Mesenchymal stem cell (in vitro differentiated cells and primary cell): ENCODE data around the gene RSRC2. TPM values are rescaled to one million over a fixed set of nuclear protein-coding genes. Genes with fewer than 3 reads are reported as not detected.
A peak's percentile ranks its signal among the peaks of the same experiment; 100 is the strongest.

Experiments
- DNase-seq: peaks from one replicate; pipeline ENCODE4 v3.0.0-alpha.2; 2013
- H2AFZ ChIP-seq: one replicate; pipeline ENCODE4 v1.6.1; 2013; ENCODE audit warnings: low read depth, mild to moderate bottlenecking, control low read depth, inconsistent platforms, low read length, moderate library complexity
- H2AK5ac ChIP-seq: 2 replicates; pipeline ENCODE4 v1.6.1; 2013; ENCODE audit warnings: low read length, moderate library complexity, mild to moderate bottlenecking, inconsistent platforms; ENCODE audit not compliant: severe bottlenecking
- H2BK120ac ChIP-seq: one replicate; pipeline ENCODE4 v1.6.1; 2013; ENCODE audit warnings: low read depth, mild to moderate bottlenecking, inconsistent platforms, low read length, moderate library complexity
- H2BK12ac ChIP-seq, 2 experiments: one replicate each; pipeline ENCODE4 v1.6.1; 2013; ENCODE audit warnings: inconsistent platforms in 2 of 2, low read length in 2 of 2, mild to moderate bottlenecking in 2 of 2, moderate library complexity in 2 of 2, control low read depth in 1 of 2
- H2BK15ac ChIP-seq: one replicate; pipeline ENCODE4 v1.6.1; 2013; ENCODE audit warnings: mild to moderate bottlenecking, low read depth, inconsistent platforms; ENCODE audit not compliant: poor library complexity, severe bottlenecking
- H2BK5ac ChIP-seq: 2 replicates; pipeline ENCODE4 v1.6.1; 2013; ENCODE audit warnings: low read depth, mild to moderate bottlenecking, low read length, control low read depth, inconsistent platforms; ENCODE audit not compliant: poor library complexity, severe bottlenecking
- H3K14ac ChIP-seq, 2 experiments: one replicate each; pipeline ENCODE4 v1.6.1; 2013; ENCODE audit warnings: inconsistent platforms in 2 of 2, low read length in 2 of 2, control low read depth in 1 of 2, mild to moderate bottlenecking in 1 of 2, moderate library complexity in 1 of 2
- H3K18ac ChIP-seq, 2 experiments: one replicate each; pipeline ENCODE4 v1.6.1; 2013; ENCODE audit warnings: inconsistent platforms in 2 of 2, low read length in 2 of 2, control low read depth in 1 of 2, low read depth in 1 of 2, mild to moderate bottlenecking in 1 of 2
- H3K23ac ChIP-seq, 2 experiments: one replicate each; pipeline ENCODE4 v1.6.1; 2013; ENCODE audit warnings: inconsistent platforms in 2 of 2, low read length in 2 of 2, mild to moderate bottlenecking in 2 of 2, moderate library complexity in 2 of 2, control low read depth in 1 of 2
- H3K27ac ChIP-seq: 2 replicates; pipeline ENCODE4 v1.5.1; 2013; ENCODE audit warnings: mild to moderate bottlenecking, moderate library complexity, low read length, control low read depth, inconsistent platforms; ENCODE audit not compliant: poor library complexity, severe bottlenecking
- H3K27me3 ChIP-seq, 2 experiments: 2 replicates each; pipeline versions ENCODE4 v1.6.1 to v1.7.0; 2013; ENCODE audit warnings: low read length in 2 of 2, mild to moderate bottlenecking in 2 of 2, moderate library complexity in 2 of 2, control low read depth in 1 of 2, inconsistent platforms in 1 of 2; ENCODE audit not compliant: control insufficient read depth in 1 of 2, insufficient read depth in 1 of 2
- H3K36me3 ChIP-seq, 2 experiments: 2 replicates each; pipeline versions ENCODE4 v1.6.1 to v1.7.0; 2013; ENCODE audit warnings: low read length in 2 of 2, control low read depth in 1 of 2, inconsistent platforms in 1 of 2, low read depth in 1 of 2, mild to moderate bottlenecking in 1 of 2; ENCODE audit not compliant: insufficient read depth in 2 of 2, control insufficient read depth in 1 of 2
- H3K4ac ChIP-seq, 2 experiments: one replicate each; pipeline ENCODE4 v1.6.1; 2013; ENCODE audit warnings: inconsistent platforms in 2 of 2, low read length in 2 of 2, mild to moderate bottlenecking in 2 of 2, moderate library complexity in 2 of 2, control low read depth in 1 of 2, low read depth in 1 of 2
- H3K4me1 ChIP-seq: 2 replicates; pipeline ENCODE4 v1.6.1; 2013; ENCODE audit warnings: low read depth, low read length, control low read depth; ENCODE audit not compliant: control insufficient read depth, insufficient read depth
- H3K4me2 ChIP-seq: 2 replicates; pipeline ENCODE4 v1.6.1; 2013; ENCODE audit warnings: low read length, mild to moderate bottlenecking, inconsistent platforms; ENCODE audit not compliant: poor library complexity, severe bottlenecking
- H3K4me3 ChIP-seq, 2 experiments: 2 replicates each; pipeline versions ENCODE4 v1.5.1 to v1.7.0; 2013; ENCODE audit warnings: low read length in 2 of 2, mild to moderate bottlenecking in 2 of 2, control low read depth in 1 of 2, low read depth in 1 of 2; ENCODE audit not compliant: insufficient read depth in 1 of 2
- H3K79me1 ChIP-seq: replicated peaks from 2 replicates; pipeline ENCODE4 v1.6.1; 2013; ENCODE audit warnings: mild to moderate bottlenecking, control low read depth, low read length, inconsistent platforms; ENCODE audit not compliant: poor library complexity, severe bottlenecking
- H3K9ac ChIP-seq: 2 replicates; pipeline ENCODE4 v1.7.0; 2013; ENCODE audit warnings: mild to moderate bottlenecking, low read length, moderate library complexity
- H3K9me3 ChIP-seq: 2 replicates; pipeline ENCODE4 v1.7.0; 2013; ENCODE audit warnings: mild to moderate bottlenecking, low read length; ENCODE audit not compliant: control insufficient read depth
- H4K8ac ChIP-seq: one replicate; pipeline ENCODE4 v1.6.1; 2013; ENCODE audit warnings: inconsistent platforms, mild to moderate bottlenecking, low read length, moderate library complexity
- H4K91ac ChIP-seq: one replicate; pipeline ENCODE4 v1.6.1; 2013; ENCODE audit warnings: mild to moderate bottlenecking, low read length, inconsistent platforms
- whole genome bisulfite sequencing: methylation state at CpG from one replicate; pipeline ENCODE4 v1.1.7; 2013; ENCODE audit warnings: mixed read lengths; 5-methylcytosine and 5-hydroxymethylcytosine counted together
- small RNA-seq: library from polyadenylated mRNA; stranded (forward); fragments of <200 nt; extraction: miRNeasy Mini kit (QIAGEN cat#:217004); gene quantifications from one replicate; pipeline ENCODE3, GENCODE V24; 2013; ENCODE audit warnings: low read depth

The RSRC2 gene

GRCh38 chr12:122454250-122454721 is 72.5 kb downstream of the RSRC2 start:
- H3K14ac ChIP-seq: peak overlapping the region in 1 of 2 experiments; percentile 50
- peak overlapping the region in 1 of 2 experiments; percentile 52 for H3K18ac ChIP-seq
- no peaks in the 10 kb centered on the region for H3K79me1 ChIP-seq
- H3K4ac ChIP-seq: peak overlapping the region in 1 of 2 experiments; percentile 85
- H3K36me3 ChIP-seq: no peaks in the 10 kb centered on the region
- H3K9ac ChIP-seq: no peak overlapping the region
- H3K9me3 ChIP-seq: no peaks in the 10 kb centered on the region
- no peak for DNase-seq
- no peaks in the 10 kb centered on the region for H3K27me3 ChIP-seq
- no peak overlapping the region for H2AK5ac ChIP-seq
- H2BK120ac ChIP-seq: no peak overlapping the region
- H2BK12ac ChIP-seq: peak overlapping the region in 1 of 2 experiments; percentile 33
- no peak overlapping the region for H2BK5ac ChIP-seq
- WGBS: 96% methylated on average over 12 of the region's 12 CpGs
- H3K4me3 ChIP-seq: no peak overlapping the region
- H3K27ac ChIP-seq: no peak overlapping the region
- H3K23ac ChIP-seq: no peak overlapping the region
- H2BK15ac ChIP-seq: no peak overlapping the region
- H4K8ac ChIP-seq: peak overlapping the region; percentile 96
- no peak overlapping the region for H3K4me2 ChIP-seq
- H2AFZ ChIP-seq: peak overlapping the region; percentile 29
- peaks cover 6% of the 10 kb centered on the region for H3K4me1 ChIP-seq
- H4K91ac ChIP-seq: peak overlapping the region; percentile 82

Small RNAs within 50 kb of the gene (small RNA-seq; reads per million reads assigned to genes)
- gene AC026333.1 (not detected), gene RF00411 (1.2 reads per million)
